ENCODE results near the gene KLF13.

Gene KLF13

DNA sequence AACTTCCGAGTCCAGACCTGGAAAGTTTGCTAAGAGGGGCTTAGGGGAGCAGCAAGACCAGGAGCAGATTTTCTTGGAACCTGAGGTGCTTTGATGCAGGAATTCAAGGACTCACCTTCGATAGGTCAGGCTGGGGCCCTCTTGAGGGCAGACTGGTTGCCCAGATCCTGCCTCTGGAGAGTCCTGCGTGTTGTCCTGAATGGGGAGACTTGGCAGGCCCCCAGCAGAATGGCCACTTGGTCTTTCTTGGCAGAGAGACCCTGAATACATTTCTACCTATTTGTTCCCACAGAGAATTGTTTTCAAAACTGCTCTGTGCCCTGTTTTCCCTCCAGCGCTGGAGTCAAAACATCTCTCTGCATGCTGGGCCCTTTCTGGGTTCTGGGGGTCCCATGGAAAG lies 4.2 kb downstream of the KLF13 start:
- Histone ChIP-seq H3K4me1 (ENCODE audit: control insufficient read depth in 5 of 5, insufficient read depth in 5 of 5, low read length in 5 of 5) (peaks cover 17 to 72% (median 67%) of the 10 kb centered on the region in 5 donors), H3K36me3 (ENCODE audit: control insufficient read depth in 5 of 5, insufficient read depth in 5 of 5, low read length in 5 of 5) (no peaks in the 10 kb centered on the region), H3K4me3 (ENCODE audit: low read depth in 1 of 5, low read length in 5 of 5) (peak overlapping the region in 1 of 5 donors; percentile 24)

GRCh38 chr15:31331389-31331788 lies 4.8 kb downstream of the KLF13 start:
- H3K4me1 ChIP-seq (ENCODE audit: control insufficient read depth in 5 of 5, insufficient read depth in 5 of 5, low read length in 5 of 5) = peaks cover 20 to 78% (median 73%) of the 10 kb centered on the region in 5 donors
- H3K27ac ChIP-seq (ENCODE audit: low read depth, low read length) = no peak overlapping the region
- peak overlapping the region in 2 of 5 donors; percentile 13 to 24 for H3K4me3 ChIP-seq (ENCODE audit: low read depth in 1 of 5, low read length in 5 of 5)
- no peaks in the 10 kb centered on the region for H3K27me3 ChIP-seq (ENCODE audit: control insufficient read depth in 5 of 5, insufficient read depth in 4 of 5, low read length in 5 of 5)
- no peaks in the 10 kb centered on the region for H3K36me3 ChIP-seq (ENCODE audit: control insufficient read depth in 5 of 5, insufficient read depth in 5 of 5, low read length in 5 of 5)
- H3K9me3 ChIP-seq (ENCODE audit: control insufficient read depth in 5 of 5, low read length in 5 of 5) = no peaks in the 10 kb centered on the region
- H3K9ac ChIP-seq (ENCODE audit: low read length in 5 of 5) = peak overlapping the region in 1 of 5 donors; percentile 2

More for the DNA sequence above, 4.2 kb downstream of the KLF13 start:
- Histone ChIP-seq H3K27me3 (ENCODE audit: control insufficient read depth in 5 of 5, insufficient read depth in 4 of 5, low read length in 5 of 5) (no peaks in the 10 kb centered on the region), H3K9ac (ENCODE audit: low read length in 5 of 5) (peak overlapping the region in 2 of 5 donors; percentile 2 to 26), H3K27ac (ENCODE audit: low read depth, low read length) (no peak overlapping the region), H3K9me3 (ENCODE audit: control insufficient read depth in 5 of 5, low read length in 5 of 5) (no peaks in the 10 kb centered on the region)

- H3K9ac ChIP-seq (ENCODE audit: low read length in 5 of 5) = no peak overlapping the region
- no peak overlapping the region for H3K27ac ChIP-seq (ENCODE audit: low read depth, low read length)
- no peak overlapping the region for H3K4me3 ChIP-seq (ENCODE audit: low read depth in 1 of 5, low read length in 5 of 5)
- H3K4me1 ChIP-seq (ENCODE audit: control insufficient read depth in 5 of 5, insufficient read depth in 5 of 5, low read length in 5 of 5) = peaks cover 20 to 86% (median 80%) of the 10 kb centered on the region in 5 donors
- H3K9me3 ChIP-seq (ENCODE audit: control insufficient read depth in 5 of 5, low read length in 5 of 5) = no peaks in the 10 kb centered on the region
- H3K27me3 ChIP-seq (ENCODE audit: control insufficient read depth in 5 of 5, insufficient read depth in 4 of 5, low read length in 5 of 5) = no peaks in the 10 kb centered on the region
- no peaks in the 10 kb centered on the region for H3K36me3 ChIP-seq (ENCODE audit: control insufficient read depth in 5 of 5, insufficient read depth in 5 of 5, low read length in 5 of 5)
Measured at GRCh38 chr15:31332020-31332680, 5.5 kb downstream of the KLF13 start.

- no peaks in the 10 kb centered on the region for H3K27me3 ChIP-seq (ENCODE audit: control insufficient read depth in 5 of 5, insufficient read depth in 4 of 5, low read length in 5 of 5)
- no peaks in the 10 kb centered on the region for H3K9me3 ChIP-seq (ENCODE audit: control insufficient read depth in 5 of 5, low read length in 5 of 5)
- H3K27ac ChIP-seq (ENCODE audit: low read depth, low read length) = no peak overlapping the region
- H3K36me3 ChIP-seq (ENCODE audit: control insufficient read depth in 5 of 5, insufficient read depth in 5 of 5, low read length in 5 of 5) = no peaks in the 10 kb centered on the region
- H3K4me1 ChIP-seq (ENCODE audit: control insufficient read depth in 5 of 5, insufficient read depth in 5 of 5, low read length in 5 of 5) = peaks cover 20 to 91% (median 85%) of the 10 kb centered on the region in 5 donors
- H3K9ac ChIP-seq (ENCODE audit: low read length in 5 of 5) = no peak overlapping the region
- H3K4me3 ChIP-seq (ENCODE audit: low read depth in 1 of 5, low read length in 5 of 5) = no peak overlapping the region
Measured at GRCh38 chr15:31332681-31333071, 6.0 kb downstream of the KLF13 start.

GRCh38 chr15:31333119-31333518 lies 6.5 kb downstream of the KLF13 start:
- Histone ChIP-seq H3K9ac (ENCODE audit: low read length in 5 of 5) (no peak overlapping the region), H3K4me3 (ENCODE audit: low read depth in 1 of 5, low read length in 5 of 5) (no peak overlapping the region), H3K4me1 (ENCODE audit: control insufficient read depth in 5 of 5, insufficient read depth in 5 of 5, low read length in 5 of 5) (peaks cover 21 to 95% (median 90%) of the 10 kb centered on the region in 5 donors), H3K27ac (ENCODE audit: low read depth, low read length) (no peak overlapping the region), H3K36me3 (ENCODE audit: control insufficient read depth in 5 of 5, insufficient read depth in 5 of 5, low read length in 5 of 5) (no peaks in the 10 kb centered on the region), H3K9me3 (ENCODE audit: control insufficient read depth in 5 of 5, low read length in 5 of 5) (no peaks in the 10 kb centered on the region), H3K27me3 (ENCODE audit: control insufficient read depth in 5 of 5, insufficient read depth in 4 of 5, low read length in 5 of 5) (no peaks in the 10 kb centered on the region)

DNA sequence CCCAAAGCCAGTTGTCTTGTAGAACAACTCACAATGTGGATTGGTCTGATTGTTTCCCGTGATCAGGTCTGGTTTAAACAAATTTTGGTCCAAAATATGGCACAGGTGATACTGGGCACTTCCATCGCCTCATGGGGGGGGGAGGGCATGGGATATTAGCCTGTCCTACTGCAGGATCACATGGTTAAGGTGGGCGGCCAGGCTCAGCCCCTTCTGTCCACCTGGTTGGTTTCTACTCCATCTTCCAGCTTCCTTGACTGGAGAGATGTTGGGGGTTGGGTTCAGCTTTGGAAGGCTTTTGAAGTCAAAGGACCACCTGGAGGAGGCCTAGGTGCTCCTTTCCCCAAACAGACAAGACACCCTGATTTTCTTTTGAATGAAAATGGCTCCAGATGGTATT lies 7.2 kb downstream of the KLF13 start:
- Histone ChIP-seq H3K27ac (ENCODE audit: low read depth, low read length) (peak overlapping the region; percentile 11), H3K27me3 (ENCODE audit: control insufficient read depth in 5 of 5, insufficient read depth in 4 of 5, low read length in 5 of 5) (no peaks in the 10 kb centered on the region), H3K4me1 (ENCODE audit: control insufficient read depth in 5 of 5, insufficient read depth in 5 of 5, low read length in 5 of 5) (peaks cover 28 to 96% (median 94%) of the 10 kb centered on the region in 5 donors), H3K9me3 (ENCODE audit: control insufficient read depth in 5 of 5, low read length in 5 of 5) (no peaks in the 10 kb centered on the region), H3K36me3 (ENCODE audit: control insufficient read depth in 5 of 5, insufficient read depth in 5 of 5, low read length in 5 of 5) (no peaks in the 10 kb centered on the region), H3K4me3 (ENCODE audit: low read depth in 1 of 5, low read length in 5 of 5) (no peak overlapping the region), H3K9ac (ENCODE audit: low read length in 5 of 5) (no peak overlapping the region)

DNA sequence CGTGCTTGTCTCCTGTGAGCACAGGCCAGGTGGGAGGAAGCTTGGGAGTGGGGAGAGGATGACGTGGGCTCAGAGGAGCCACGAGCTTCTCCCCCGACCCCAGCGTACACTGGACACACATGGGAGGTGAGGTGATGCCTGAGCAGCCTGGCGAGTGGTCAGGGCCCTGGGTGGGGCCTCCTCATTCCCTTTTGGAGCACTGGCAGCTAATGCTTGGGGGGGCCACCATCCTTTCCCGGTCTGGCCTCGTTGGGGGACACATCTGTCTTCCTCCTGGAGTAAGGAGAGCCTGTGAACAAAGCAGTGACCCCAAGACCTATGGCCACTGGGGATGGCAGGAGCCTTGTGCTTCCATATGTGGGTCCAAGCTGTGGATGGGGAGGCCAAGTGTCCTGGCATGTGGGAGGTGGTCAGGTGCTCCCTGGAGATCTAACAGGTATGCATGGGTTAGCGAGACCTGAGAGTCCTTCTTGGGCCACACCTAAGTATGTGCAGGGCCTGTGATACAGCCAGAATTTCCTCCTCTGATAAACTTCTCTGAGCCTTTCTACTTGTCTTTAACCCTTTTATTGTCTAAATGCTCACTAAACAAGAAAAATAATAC lies 9.5 kb downstream of the KLF13 start:
- Histone ChIP-seq H3K4me1 (ENCODE audit: control insufficient read depth in 5 of 5, insufficient read depth in 5 of 5, low read length in 5 of 5) (peaks cover 33 to 96% (median 87%) of the 10 kb centered on the region in 5 donors), H3K9ac (ENCODE audit: low read length in 5 of 5) (no peak overlapping the region), H3K9me3 (ENCODE audit: control insufficient read depth in 5 of 5, low read length in 5 of 5) (no peaks in the 10 kb centered on the region), H3K27me3 (ENCODE audit: control insufficient read depth in 5 of 5, insufficient read depth in 4 of 5, low read length in 5 of 5) (no peaks in the 10 kb centered on the region), H3K27ac (ENCODE audit: low read depth, low read length) (peak overlapping the region; percentile 41), H3K36me3 (ENCODE audit: control insufficient read depth in 5 of 5, insufficient read depth in 5 of 5, low read length in 5 of 5) (peaks cover 0 to 5% (median 0%) of the 10 kb centered on the region in 5 donors), H3K4me3 (ENCODE audit: low read depth in 1 of 5, low read length in 5 of 5) (peak overlapping the region in 1 of 5 donors; percentile 13)

DNA sequence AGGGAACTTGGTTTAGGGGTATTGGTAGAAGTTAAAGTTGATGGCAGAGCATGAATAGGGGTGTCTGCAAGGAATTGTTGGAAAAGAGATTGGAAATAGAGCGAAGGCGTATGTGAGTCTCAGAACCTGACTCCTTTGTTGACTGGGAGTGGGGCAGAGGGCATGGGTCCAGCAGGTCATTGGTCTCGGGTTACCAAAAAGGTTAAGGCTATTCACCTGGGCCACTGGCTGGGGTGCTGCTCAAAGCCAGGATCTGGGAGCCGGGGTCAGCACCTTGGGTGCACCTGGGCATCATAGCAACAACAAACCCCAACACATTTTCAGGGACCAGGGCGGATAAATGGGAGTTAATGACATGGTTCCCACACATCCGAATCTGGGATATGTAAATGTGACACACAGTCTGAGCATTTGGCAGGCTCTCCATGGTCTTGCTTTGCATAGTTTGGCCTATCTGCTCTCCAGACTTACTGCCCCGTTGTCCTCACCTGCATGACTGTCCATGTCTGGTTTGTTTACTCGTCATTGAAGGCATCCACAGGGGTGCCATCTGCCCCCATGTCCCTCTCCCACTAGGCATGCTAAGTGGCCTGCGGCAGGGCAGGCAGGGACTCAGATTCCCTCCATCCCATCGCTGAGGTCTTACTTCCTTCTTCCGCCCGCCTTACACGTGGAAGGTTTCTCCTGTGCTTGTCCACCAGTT lies 10.1 kb downstream of the KLF13 start:
- no peak overlapping the region for H3K27ac ChIP-seq (ENCODE audit: low read depth, low read length)
- peaks cover 32 to 96% (median 85%) of the 10 kb centered on the region in 5 donors for H3K4me1 ChIP-seq (ENCODE audit: control insufficient read depth in 5 of 5, insufficient read depth in 5 of 5, low read length in 5 of 5)
- H3K9ac ChIP-seq (ENCODE audit: low read length in 5 of 5) = no peak overlapping the region

GRCh38 chr15:31337352-31338031 lies 10.9 kb downstream of the KLF13 start:
- Histone ChIP-seq H3K36me3 (ENCODE audit: control insufficient read depth in 5 of 5, insufficient read depth in 5 of 5, low read length in 5 of 5) (peaks cover 0 to 5% (median 0%) of the 10 kb centered on the region in 5 donors), H3K27me3 (ENCODE audit: control insufficient read depth in 5 of 5, insufficient read depth in 4 of 5, low read length in 5 of 5) (no peaks in the 10 kb centered on the region), H3K4me1 (ENCODE audit: control insufficient read depth in 5 of 5, insufficient read depth in 5 of 5, low read length in 5 of 5) (peaks cover 35 to 96% (median 85%) of the 10 kb centered on the region in 5 donors), H3K9ac (ENCODE audit: low read length in 5 of 5) (no peak overlapping the region), H3K9me3 (ENCODE audit: control insufficient read depth in 5 of 5, low read length in 5 of 5) (no peaks in the 10 kb centered on the region), H3K4me3 (ENCODE audit: low read depth in 1 of 5, low read length in 5 of 5) (no peak overlapping the region), H3K27ac (ENCODE audit: low read depth, low read length) (peak overlapping the region; percentile 80)

More for the DNA sequence above, 10.1 kb downstream of the KLF13 start:
- Histone ChIP-seq H3K4me3 (ENCODE audit: low read depth in 1 of 5, low read length in 5 of 5) (no peak overlapping the region), H3K27me3 (ENCODE audit: control insufficient read depth in 5 of 5, insufficient read depth in 4 of 5, low read length in 5 of 5) (no peaks in the 10 kb centered on the region), H3K9me3 (ENCODE audit: control insufficient read depth in 5 of 5, low read length in 5 of 5) (no peaks in the 10 kb centered on the region), H3K36me3 (ENCODE audit: control insufficient read depth in 5 of 5, insufficient read depth in 5 of 5, low read length in 5 of 5) (peaks cover 0 to 5% (median 0%) of the 10 kb centered on the region in 5 donors)

All from subcutaneous abdominal adipose tissue (tissue), 5 donors.